Peyer's patch (tissue), 4 donors: ENCODE data around the gene CHAT. TPM values are rescaled to one million over a fixed set of nuclear protein-coding genes. Genes with fewer than 3 reads are reported as not detected.

Experiments used
- DNase-seq, 3 donors: peaks; one replicate each; pipeline ENCODE4 v3.0.0-alpha.2; 2017 to 2019
- H3K27ac ChIP-seq, 4 donors: fragments of 200-600 bp; sonication (generic); one replicate each; pipeline ENCODE4 v1.5.1; 2016 to 2019
- H3K27me3 ChIP-seq, 2 donors: fragments of 200-600 bp; sonication (generic); one replicate each; pipeline ENCODE4 v1.5.1; 2019
- H3K36me3 ChIP-seq, 3 donors: fragments of 200-600 bp; sonication (generic); one replicate each; pipeline ENCODE4 v1.5.1; 2016 to 2019
- H3K4me1 ChIP-seq, 4 donors: fragments of 200-600 bp; sonication (generic); one replicate each; pipeline ENCODE4 v1.5.1; 2016 to 2019
- H3K4me3 ChIP-seq, 4 donors: fragments of 200-600 bp; sonication (generic); 1 replicate in 3 of 4; 2 replicates in 1 of 4; pipeline ENCODE4 v1.5.1; 2016 to 2019; ENCODE audit warnings: mild to moderate bottlenecking in 1 of 4
- H3K9me3 ChIP-seq, 4 donors: fragments of 200-600 bp; sonication (generic); one replicate each; pipeline ENCODE4 v1.5.1; 2016 to 2019; ENCODE audit warnings: mild to moderate bottlenecking in 1 of 4
- POLR2A ChIP-seq, 2 donors: fragments of 450-650 bp; IDR thresholded peaks; one replicate each; pipeline ENCODE4 v1.5.1; 2017; ENCODE audit warnings: antibody characterized with exemption in 2 of 2, mild to moderate bottlenecking in 2 of 2, moderate library complexity in 2 of 2
- total RNA-seq, 4 donors: library from RNA; depleted of rRNA; stranded (reverse); fragments of >200 nt; gene quantifications; one replicate each; pipeline ENCODE4 v1.1.0, GENCODE V29; 2016
- TF ChIP-seq, protein P1 (sequence below), 6 experiments: fragments of 450-650 bp in 4 of 6; fragments of 200-600 bp in 2 of 6; sonication (generic) in 1 of 6; IDR thresholded peaks; one replicate each; pipeline ENCODE4 v1.5.1; 2017 to 2019; ENCODE audit warnings: antibody characterized with exemption in 6 of 6, mild to moderate bottlenecking in 3 of 6, moderate library complexity in 1 of 6

Gene CHAT
- total RNA-seq, 4 donors from 2014 or later, result 2.1 to 3.8 (median 3.4) TPM; not detected in 1

DNA sequence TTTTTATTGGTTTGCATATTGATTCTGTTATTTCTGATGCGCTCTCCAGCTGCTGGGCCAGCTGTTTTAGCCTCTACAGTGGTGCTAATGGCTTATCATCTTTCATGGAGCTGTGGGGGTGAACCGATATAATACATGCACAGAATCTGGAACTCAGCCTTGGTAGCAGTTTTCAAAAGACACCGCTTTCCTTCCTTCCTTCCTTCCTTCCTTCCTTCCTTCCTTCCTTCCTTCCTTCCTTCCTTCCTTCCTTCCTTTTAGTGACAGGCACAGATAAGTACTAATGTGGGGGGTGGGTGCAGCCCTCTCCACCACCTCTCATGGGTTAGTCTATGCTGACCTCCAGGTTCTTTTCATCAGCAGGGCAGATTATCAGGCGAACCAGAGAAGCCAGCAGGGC lies 33.7 kb downstream of the CHAT start:
- no peak for TF ChIP-seq POLR2A (IDR thresholded peaks at IDR 0.05)
- TF ChIP-seq, protein P1, sequence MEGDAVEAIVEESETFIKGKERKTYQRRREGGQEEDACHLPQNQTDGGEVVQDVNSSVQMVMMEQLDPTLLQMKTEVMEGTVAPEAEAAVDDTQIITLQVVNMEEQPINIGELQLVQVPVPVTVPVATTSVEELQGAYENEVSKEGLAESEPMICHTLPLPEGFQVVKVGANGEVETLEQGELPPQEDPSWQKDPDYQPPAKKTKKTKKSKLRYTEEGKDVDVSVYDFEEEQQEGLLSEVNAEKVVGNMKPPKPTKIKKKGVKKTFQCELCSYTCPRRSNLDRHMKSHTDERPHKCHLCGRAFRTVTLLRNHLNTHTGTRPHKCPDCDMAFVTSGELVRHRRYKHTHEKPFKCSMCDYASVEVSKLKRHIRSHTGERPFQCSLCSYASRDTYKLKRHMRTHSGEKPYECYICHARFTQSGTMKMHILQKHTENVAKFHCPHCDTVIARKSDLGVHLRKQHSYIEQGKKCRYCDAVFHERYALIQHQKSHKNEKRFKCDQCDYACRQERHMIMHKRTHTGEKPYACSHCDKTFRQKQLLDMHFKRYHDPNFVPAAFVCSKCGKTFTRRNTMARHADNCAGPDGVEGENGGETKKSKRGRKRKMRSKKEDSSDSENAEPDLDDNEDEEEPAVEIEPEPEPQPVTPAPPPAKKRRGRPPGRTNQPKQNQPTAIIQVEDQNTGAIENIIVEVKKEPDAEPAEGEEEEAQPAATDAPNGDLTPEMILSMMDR (IDR thresholded peaks at IDR 0.05), result no peak
- Histone ChIP-seq H3K27ac (no peak overlapping the region), H3K4me1 (peaks cover 0 to under 1% (median 0%) of the 10 kb centered on the region in 4 donors), H3K9me3 (no peaks in the 10 kb centered on the region), H3K4me3 (no peak overlapping the region), H3K27me3 (no peaks in the 10 kb centered on the region), H3K36me3 (no peaks in the 10 kb centered on the region)
- peak in 1 of 3 donors; percentile 15 for DNase-seq

DNA sequence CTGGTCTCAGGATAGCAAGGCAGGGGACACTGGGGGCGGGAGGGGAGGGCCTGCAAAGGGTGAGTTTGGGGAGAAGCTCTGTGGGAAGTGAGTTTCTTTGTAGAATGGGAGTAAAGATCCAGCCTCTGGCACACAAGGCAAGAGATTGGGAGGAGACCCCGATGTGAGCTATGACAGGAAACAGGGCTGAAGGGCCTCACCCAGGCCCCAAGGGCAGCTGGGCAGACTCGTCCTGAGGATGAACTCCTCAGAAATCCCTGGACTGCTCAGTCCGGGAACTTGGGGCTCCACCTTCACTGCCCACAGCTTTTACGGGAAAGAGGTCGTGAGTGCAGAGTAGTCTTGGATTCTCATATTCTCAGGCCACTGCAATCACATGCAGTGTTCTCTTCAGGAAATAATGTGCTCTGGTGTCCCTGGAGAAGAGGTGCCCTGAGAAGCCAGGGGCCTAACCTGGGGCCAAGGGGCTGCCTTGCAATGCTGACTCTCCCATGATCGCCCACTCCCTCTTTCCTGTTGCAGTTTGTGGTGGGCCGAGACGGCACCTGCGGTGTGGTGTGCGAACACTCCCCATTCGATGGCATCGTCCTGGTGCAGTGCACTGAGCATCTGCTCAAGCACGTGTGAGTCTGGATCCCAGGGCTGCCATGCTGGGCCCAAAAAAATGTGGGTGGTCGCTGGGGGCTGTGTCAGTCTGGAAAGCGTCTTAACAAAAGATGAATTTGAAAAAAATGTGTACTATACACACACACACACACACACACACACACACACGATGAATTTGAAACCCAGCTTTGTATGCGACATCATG lies 34.4 kb downstream of the CHAT start:
- no peaks in the 10 kb centered on the region for H3K27me3 ChIP-seq
- H3K27ac ChIP-seq, result no peak overlapping the region
- H3K9me3 ChIP-seq, result no peaks in the 10 kb centered on the region
- DNase-seq, result peak in 1 of 3 donors; percentile 22
- no peaks in the 10 kb centered on the region for H3K36me3 ChIP-seq
- H3K4me1 ChIP-seq, result peaks cover 0 to 4% (median 0%) of the 10 kb centered on the region in 4 donors
- TF ChIP-seq, protein P1 (IDR thresholded peaks at IDR 0.05), result no peak
- no peak for TF ChIP-seq POLR2A (IDR thresholded peaks at IDR 0.05)
- H3K4me3 ChIP-seq, result no peak overlapping the region

DNA sequence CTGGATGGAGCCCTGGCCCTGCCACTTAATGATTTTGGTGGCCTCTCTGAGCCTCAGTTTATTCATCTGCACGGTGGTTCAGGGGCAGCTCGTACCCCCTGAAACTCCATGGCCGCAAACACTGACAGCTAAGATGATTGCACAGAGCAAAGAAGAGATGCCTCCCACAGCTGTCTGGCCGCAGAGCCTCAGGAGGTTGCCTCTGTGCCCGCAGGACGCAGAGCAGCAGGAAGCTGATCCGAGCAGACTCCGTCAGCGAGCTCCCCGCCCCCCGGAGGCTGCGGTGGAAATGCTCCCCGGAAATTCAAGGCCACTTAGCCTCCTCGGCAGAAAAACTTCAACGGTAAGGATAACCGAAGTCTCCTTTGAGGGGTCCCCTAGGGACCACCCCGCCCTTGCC lies 35.5 kb downstream of the CHAT start:
- Histone ChIP-seq H3K27me3 (no peaks in the 10 kb centered on the region), H3K9me3 (no peaks in the 10 kb centered on the region), H3K27ac (no peak overlapping the region), H3K4me1 (peaks cover 0 to 4% (median 0%) of the 10 kb centered on the region in 4 donors), H3K4me3 (no peak overlapping the region), H3K36me3 (no peaks in the 10 kb centered on the region)
- DNase-seq, result peak in 1 of 3 donors; percentile 44
- TF ChIP-seq, protein P1 (IDR thresholded peaks at IDR 0.05), result no peak
- no peak for TF ChIP-seq POLR2A (IDR thresholded peaks at IDR 0.05)

DNA sequence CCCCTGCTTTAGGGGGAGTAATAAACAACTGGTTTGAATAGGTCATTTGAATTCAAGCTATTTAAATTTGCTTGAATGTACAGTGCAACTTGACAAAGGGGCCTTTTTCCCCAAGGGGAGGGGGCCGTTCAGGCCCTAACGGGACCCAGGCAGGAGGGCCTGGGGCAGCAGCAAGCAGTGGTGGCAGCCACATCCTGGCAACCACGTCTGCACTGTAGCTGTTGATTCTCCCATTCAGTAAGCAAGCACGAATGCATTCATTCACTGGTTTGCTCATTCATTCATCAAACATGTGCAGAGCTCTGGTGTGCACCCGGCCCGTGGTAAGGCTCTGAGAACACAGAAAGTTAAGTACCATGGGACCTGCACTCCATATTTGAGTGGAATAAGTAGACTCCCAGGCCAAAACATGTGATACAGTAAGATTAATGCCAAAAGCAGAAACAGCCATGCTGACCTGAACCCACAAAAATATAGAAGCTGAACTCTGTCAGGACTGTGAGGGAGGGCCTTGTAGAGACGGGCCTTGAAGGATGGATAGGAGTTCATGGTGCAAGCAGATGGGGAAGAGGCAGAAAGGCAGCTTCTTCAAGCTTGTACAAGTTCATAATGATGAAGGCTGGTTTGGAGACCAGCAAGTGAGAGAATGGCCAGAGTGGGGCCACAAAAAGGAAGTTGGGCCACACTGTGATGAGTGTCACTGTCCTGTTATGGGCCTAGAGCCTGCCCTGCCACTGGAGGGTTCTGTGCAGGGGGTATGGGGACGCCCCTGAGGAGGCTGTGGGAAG lies 36.3 kb downstream of the CHAT start:
- Histone ChIP-seq H3K27me3 (no peaks in the 10 kb centered on the region), H3K36me3 (no peaks in the 10 kb centered on the region), H3K9me3 (no peaks in the 10 kb centered on the region), H3K27ac (no peak overlapping the region), H3K4me1 (peaks cover 0 to 4% (median 0%) of the 10 kb centered on the region in 4 donors), H3K4me3 (no peak overlapping the region)
- peak in 1 of 3 donors; percentile 10 for DNase-seq
- TF ChIP-seq, protein P1 (IDR thresholded peaks at IDR 0.05), result no peak
- no peak for TF ChIP-seq POLR2A (IDR thresholded peaks at IDR 0.05)

DNA sequence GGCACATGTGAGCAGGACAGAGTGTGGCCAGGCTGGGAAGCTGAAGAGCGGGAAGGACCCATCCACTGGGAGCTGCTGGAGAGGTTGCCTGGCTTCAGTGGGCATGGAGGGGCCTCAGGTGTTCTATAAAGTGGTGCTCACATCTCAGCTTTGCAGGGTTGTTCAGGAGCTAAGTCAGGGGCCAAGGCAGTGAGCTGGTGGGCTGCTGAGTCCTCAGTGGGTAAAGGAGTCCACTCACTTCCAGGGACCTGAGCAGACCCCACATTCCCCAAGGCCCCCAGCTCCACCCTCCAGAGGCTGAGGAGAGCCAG lies 36.8 kb downstream of the CHAT start:
- H3K4me3 ChIP-seq, result no peak overlapping the region
- peaks cover 0 to 4% (median 0%) of the 10 kb centered on the region in 4 donors for H3K4me1 ChIP-seq
- H3K9me3 ChIP-seq, result no peaks in the 10 kb centered on the region
- TF ChIP-seq, protein P1 (IDR thresholded peaks at IDR 0.05), result no peak
- TF ChIP-seq POLR2A (IDR thresholded peaks at IDR 0.05), result no peak
- no peak overlapping the region for H3K27ac ChIP-seq
- H3K27me3 ChIP-seq, result no peaks in the 10 kb centered on the region
- no peaks in the 10 kb centered on the region for H3K36me3 ChIP-seq
- peak in 1 of 3 donors; percentile 7 for DNase-seq
